Measurements from ENCODE around the gene MYOF. TPM values are rescaled to one million over a fixed set of nuclear protein-coding genes. Genes with fewer than 3 reads are reported as not detected.

The MYOF gene
- total and polyA plus RNA-seq, 7 experiments from 2014 or later = 0.57 to 31.2 (median 1.5) TPM; not detected in 2

DNA sequence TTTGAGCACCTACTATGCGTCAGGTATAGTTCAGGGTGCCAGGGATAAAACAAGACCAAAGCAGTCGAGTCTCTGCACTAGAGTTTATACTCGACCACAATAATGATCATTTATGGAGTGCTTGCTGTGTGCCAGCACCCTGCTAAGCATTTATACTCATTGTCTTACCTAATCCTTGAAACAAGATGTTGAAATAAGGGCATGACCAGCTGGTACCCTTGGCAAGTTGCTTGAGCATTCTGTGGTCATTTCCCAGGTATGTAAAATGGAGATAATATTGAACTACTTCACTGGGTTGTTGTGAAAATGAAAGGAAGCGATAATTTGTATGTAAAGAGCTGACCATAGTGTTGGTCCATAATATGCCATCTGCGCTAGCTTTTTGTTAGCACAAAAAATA is 223.0 kb downstream of the MYOF start:
- no peak for ATAC-seq
- no peak overlapping the region for H3K27ac ChIP-seq (ENCODE audit: low read depth, low read length)
- Mint-ChIP-seq H3K36me3 (no peaks in the 10 kb centered on the region), H3K9me3 (no peaks in the 10 kb centered on the region), H3K27ac (no peak overlapping the region), H3K4me3 (no peak overlapping the region), H3K4me1 (no peaks in the 10 kb centered on the region), H3K27me3 (peaks cover 0 to 4% (median 0%) of the 10 kb centered on the region in 5 donors)
- no peak for DNase-seq
- ChIA-PET CTCF (no interaction called here), POLR2A (no interaction called here)
- no peaks in the 10 kb centered on the region for H3K27me3 ChIP-seq (ENCODE audit: control insufficient read depth in 2 of 2, insufficient read depth in 2 of 2, low read length in 2 of 2)
- H3K4me1 ChIP-seq (ENCODE audit: control insufficient read depth in 2 of 2, insufficient read depth in 2 of 2, low read length in 2 of 2) = no peaks in the 10 kb centered on the region
- intact Hi-C loops (cut with micrococcal nuclease) = no loop called here
- no peak overlapping the region for H3K4me3 ChIP-seq (ENCODE audit: low read length)
- H3K36me3 ChIP-seq (ENCODE audit: control insufficient read depth in 2 of 3, insufficient read depth in 3 of 3, low read length in 3 of 3) = no peaks in the 10 kb centered on the region
- H3K9me3 ChIP-seq (ENCODE audit: control insufficient read depth in 2 of 3, low read length in 3 of 3) = no peaks in the 10 kb centered on the region

Other genes starting within 250 kb of the MYOF start
- 10 to 100 TPM in 1 of 5 experiments, under 1 TPM in 1, not detected in 3; 0.54 to 48.6 TPM for gene CEP55, start 14.3 kb upstream of the MYOF start, total RNA-seq
- not detected for gene CEP55, start 14.3 kb upstream of the MYOF start, polyA plus RNA-seq
- not detected for gene FFAR4, start 84.3 kb upstream of the MYOF start, total RNA-seq
- gene FFAR4, start 84.3 kb upstream of the MYOF start, polyA plus RNA-seq = not detected
- not detected for gene RBP4, start 118.9 kb upstream of the MYOF start, total RNA-seq
- not detected for gene RBP4, start 118.9 kb upstream of the MYOF start, polyA plus RNA-seq
- not detected for gene PDE6C, start 130.2 kb upstream of the MYOF start, total RNA-seq
- not detected for gene PDE6C, start 130.2 kb upstream of the MYOF start, polyA plus RNA-seq
- gene FRA10AC1, start 220.3 kb upstream of the MYOF start, total RNA-seq = 10 to 100 TPM; 15.5 to 31.0 (median 22.7) TPM
- gene FRA10AC1, start 220.3 kb upstream of the MYOF start, polyA plus RNA-seq = 1 to 10 TPM; 4.4 to 6.8 TPM

All from naive thymus-derived CD4-positive, alpha-beta T cell (primary cell).